Nephron (organoid): Measurements from ENCODE around the gene MTUS2.
A peak's percentile ranks its signal among the peaks of the same experiment; 100 is the strongest.

ENCODE experiments used
- H3K27ac Mint-ChIP-seq, 3 experiments: 2 replicates each; pipeline ENCODE4 v1.8.0; 2020; ENCODE audit warnings: mixed read lengths in 3 of 3, mild to moderate bottlenecking in 2 of 3, moderate library complexity in 1 of 3
- H3K27me3 Mint-ChIP-seq: 2 replicates; pipeline ENCODE4 v1.8.0; 2021; ENCODE audit warnings: low read depth, mild to moderate bottlenecking, moderate library complexity, mixed read lengths
- H3K36me3 Mint-ChIP-seq: 2 replicates; pipeline ENCODE4 v1.8.0; 2020; ENCODE audit warnings: low read depth, mixed read lengths
- H3K4me1 Mint-ChIP-seq: 2 replicates; pipeline ENCODE4 v1.8.0; 2020; ENCODE audit warnings: mixed read lengths
- H3K4me3 Mint-ChIP-seq, 3 experiments: 2 replicates each; pipeline ENCODE4 v1.8.0; 2020; ENCODE audit warnings: mild to moderate bottlenecking in 3 of 3, mixed read lengths in 3 of 3, moderate library complexity in 2 of 3
- H3K9me3 Mint-ChIP-seq: 2 replicates; pipeline ENCODE4 v1.8.0; 2020; ENCODE audit warnings: mixed read lengths
- TF ChIP-seq, protein P1 (sequence below), 3 experiments: fragments of 200-600 bp; sonication (generic); IDR thresholded peaks; one replicate each; pipeline ENCODE4 v1.5.0; 2021; ENCODE audit warnings: antibody characterized with exemption in 3 of 3; ENCODE audit not compliant: unreplicated experiment in 3 of 3

Gene MTUS2

DNA sequence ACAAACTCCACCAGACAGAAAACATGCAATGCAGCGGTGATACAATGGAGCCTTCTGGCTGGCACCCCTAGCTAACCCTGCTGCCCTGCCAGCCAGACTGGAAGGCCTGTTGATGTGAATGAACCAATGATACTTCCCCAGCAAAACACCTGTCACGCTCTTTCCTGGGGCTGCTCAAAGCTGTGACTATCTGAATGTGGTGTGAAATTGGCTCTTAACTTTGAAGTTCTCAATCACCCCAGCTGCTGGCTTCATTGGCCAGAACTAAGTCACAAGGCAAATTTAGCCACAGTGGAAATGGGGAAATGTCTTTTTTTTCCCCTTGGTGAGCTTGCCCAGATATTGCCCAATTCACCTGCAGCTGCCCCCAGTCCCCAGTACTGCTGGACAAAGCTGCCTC is 628.0 kb downstream of the MTUS2 start:
- no peaks in the 10 kb centered on the region for H3K9me3 Mint-ChIP-seq
- H3K36me3 Mint-ChIP-seq, result no peaks in the 10 kb centered on the region
- peaks cover 25% of the 10 kb centered on the region for H3K4me1 Mint-ChIP-seq
- TF ChIP-seq, protein P1, sequence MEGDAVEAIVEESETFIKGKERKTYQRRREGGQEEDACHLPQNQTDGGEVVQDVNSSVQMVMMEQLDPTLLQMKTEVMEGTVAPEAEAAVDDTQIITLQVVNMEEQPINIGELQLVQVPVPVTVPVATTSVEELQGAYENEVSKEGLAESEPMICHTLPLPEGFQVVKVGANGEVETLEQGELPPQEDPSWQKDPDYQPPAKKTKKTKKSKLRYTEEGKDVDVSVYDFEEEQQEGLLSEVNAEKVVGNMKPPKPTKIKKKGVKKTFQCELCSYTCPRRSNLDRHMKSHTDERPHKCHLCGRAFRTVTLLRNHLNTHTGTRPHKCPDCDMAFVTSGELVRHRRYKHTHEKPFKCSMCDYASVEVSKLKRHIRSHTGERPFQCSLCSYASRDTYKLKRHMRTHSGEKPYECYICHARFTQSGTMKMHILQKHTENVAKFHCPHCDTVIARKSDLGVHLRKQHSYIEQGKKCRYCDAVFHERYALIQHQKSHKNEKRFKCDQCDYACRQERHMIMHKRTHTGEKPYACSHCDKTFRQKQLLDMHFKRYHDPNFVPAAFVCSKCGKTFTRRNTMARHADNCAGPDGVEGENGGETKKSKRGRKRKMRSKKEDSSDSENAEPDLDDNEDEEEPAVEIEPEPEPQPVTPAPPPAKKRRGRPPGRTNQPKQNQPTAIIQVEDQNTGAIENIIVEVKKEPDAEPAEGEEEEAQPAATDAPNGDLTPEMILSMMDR (IDR thresholded peaks at IDR 0.05; ENCODE audit: unreplicated experiment in 3 of 3), result no peak
- peaks cover 14% of the 10 kb centered on the region for H3K27me3 Mint-ChIP-seq
- H3K4me3 Mint-ChIP-seq, result no peak overlapping the region
- H3K27ac Mint-ChIP-seq, result no peak overlapping the region

DNA sequence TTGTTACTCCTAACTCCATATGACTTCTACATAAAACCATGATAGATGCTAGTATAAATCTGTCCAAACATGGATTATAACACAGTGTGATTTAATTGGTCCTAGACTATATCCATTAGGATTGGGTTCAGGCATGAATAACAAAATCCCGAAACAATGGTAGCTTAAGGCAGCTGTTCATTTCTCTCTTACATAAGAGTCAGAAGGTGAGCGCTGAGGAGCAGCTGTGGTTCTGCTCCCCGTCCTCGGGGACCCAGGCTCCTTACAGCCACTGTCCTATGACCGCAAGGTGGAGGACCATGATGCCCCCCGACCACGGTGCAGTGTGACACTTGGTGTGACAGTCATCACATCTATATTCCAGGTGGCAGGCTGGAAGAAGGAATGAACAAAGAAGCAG is 629.6 kb downstream of the MTUS2 start:
- H3K4me1 Mint-ChIP-seq, result peaks cover 29% of the 10 kb centered on the region
- TF ChIP-seq, protein P1 (IDR thresholded peaks at IDR 0.05; ENCODE audit: unreplicated experiment in 3 of 3), result no peak
- H3K9me3 Mint-ChIP-seq, result no peaks in the 10 kb centered on the region
- H3K36me3 Mint-ChIP-seq, result no peaks in the 10 kb centered on the region
- peaks cover 8% of the 10 kb centered on the region for H3K27me3 Mint-ChIP-seq
- no peak overlapping the region for H3K27ac Mint-ChIP-seq
- H3K4me3 Mint-ChIP-seq, result no peak overlapping the region

DNA sequence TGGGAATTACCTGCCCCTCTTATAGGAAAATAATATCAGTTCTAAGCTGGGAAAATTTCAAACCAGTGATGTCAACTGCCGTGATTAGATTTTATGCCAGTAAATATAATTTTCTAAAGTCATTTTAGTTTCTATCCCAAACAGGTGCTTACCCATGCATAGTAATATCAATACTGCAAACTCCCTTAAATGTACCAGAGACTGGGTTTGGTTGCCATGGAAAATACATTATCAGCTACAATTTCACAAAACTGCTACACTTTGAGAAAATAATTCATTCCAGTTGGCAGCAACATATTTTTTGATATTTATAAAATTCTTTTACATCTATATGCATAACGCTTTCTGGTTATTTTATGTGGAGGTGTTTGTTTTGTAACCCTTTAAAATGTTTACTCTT is 631.8 kb downstream of the MTUS2 start:
- H3K4me1 Mint-ChIP-seq, result peaks cover 29% of the 10 kb centered on the region
- H3K36me3 Mint-ChIP-seq, result no peaks in the 10 kb centered on the region
- no peak overlapping the region for H3K4me3 Mint-ChIP-seq
- TF ChIP-seq, protein P1 (IDR thresholded peaks at IDR 0.05; ENCODE audit: unreplicated experiment in 3 of 3), result no peak
- H3K27me3 Mint-ChIP-seq, result no peaks in the 10 kb centered on the region
- no peak overlapping the region for H3K27ac Mint-ChIP-seq
- H3K9me3 Mint-ChIP-seq, result no peaks in the 10 kb centered on the region

DNA sequence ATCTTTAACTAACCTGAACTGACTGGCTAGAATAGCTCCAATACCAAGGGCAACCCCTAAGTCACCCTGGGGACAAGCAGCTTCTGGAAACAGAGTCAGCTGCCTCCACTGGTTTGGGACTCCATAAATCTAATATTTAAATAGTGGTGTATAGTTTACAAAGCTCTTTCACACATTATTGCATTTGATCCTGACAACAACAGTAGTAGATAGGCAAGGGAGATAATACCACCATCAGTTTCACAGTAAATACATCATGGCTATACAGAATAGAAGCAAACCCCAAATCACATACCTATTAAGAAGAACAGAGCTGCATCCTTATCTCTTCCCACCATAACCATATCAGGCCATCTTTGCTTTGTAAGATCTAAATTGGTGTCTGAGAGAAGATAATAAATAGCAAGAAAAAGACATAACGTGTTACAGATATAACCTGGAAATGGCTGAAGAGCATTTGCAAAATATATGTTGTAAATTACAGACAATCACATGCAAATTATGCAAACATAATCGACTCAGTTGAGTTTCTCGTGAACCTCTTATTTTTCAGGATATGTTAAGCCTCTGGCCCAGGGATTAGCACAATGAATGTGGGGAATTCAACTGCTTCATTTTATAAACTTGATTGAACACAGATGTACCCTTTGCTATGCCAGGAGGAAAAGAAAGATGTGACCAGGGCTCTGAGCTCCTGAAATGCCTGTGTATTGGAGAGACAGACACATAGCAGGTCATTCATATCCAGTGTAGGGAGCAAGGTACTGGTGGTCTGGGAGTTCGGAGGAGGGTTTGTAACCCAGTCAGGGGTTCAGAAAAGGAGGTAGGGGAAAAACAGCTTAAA is 632.9 kb downstream of the MTUS2 start:
- Mint-ChIP-seq H3K4me1 (peaks cover 26% of the 10 kb centered on the region), H3K27me3 (no peaks in the 10 kb centered on the region), H3K36me3 (no peaks in the 10 kb centered on the region), H3K27ac (peak overlapping the region in 1 of 3 experiments; percentile 12), H3K9me3 (no peaks in the 10 kb centered on the region), H3K4me3 (no peak overlapping the region)
- TF ChIP-seq, protein P1 (IDR thresholded peaks at IDR 0.05; ENCODE audit: unreplicated experiment in 3 of 3), result no peak

DNA sequence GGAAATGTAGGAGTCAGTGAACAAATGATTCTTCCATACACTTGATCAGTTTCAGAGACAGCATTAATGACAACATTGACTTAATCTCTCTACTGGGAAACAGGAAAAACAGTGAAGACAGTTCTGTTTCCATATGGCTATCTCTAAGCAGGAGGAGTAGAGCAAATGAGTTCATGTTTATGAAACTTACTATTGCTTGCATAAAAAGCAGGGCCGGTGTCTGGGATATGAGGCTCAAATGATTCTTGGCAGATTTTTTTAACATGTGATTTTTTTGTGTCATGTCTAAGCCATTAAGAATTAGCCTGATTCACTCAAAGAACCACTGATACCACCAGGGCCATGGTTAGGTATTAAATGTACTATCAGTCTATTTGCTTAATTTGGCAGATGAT is 633.5 kb downstream of the MTUS2 start:
- peaks cover 24% of the 10 kb centered on the region for H3K4me1 Mint-ChIP-seq
- H3K4me3 Mint-ChIP-seq, result no peak overlapping the region
- H3K9me3 Mint-ChIP-seq, result no peaks in the 10 kb centered on the region
- TF ChIP-seq, protein P1 (IDR thresholded peaks at IDR 0.05; ENCODE audit: unreplicated experiment in 3 of 3), result no peak
- H3K36me3 Mint-ChIP-seq, result no peaks in the 10 kb centered on the region
- peak overlapping the region in 1 of 3 experiments; percentile 12 for H3K27ac Mint-ChIP-seq
- H3K27me3 Mint-ChIP-seq, result no peaks in the 10 kb centered on the region
